Stimulated activated CD8-positive, alpha-beta memory T cell treated with anti-CD3 and anti-CD28 coated beads, Interleukin-4, amount 100 ng/mL, for 1 hour (primary cell): ENCODE measurements around the gene MIEN1.
"Not testable (repeated sequence)": the region's sequence is repeated elsewhere in the genome, so short reads cannot be mapped to it uniquely, and the experiment has no call there.

Experiments used
- DNase-seq, 2 donors: peaks; one replicate each; pipeline ENCODE4 v3.0.0-alpha.2; 2020; ENCODE audit warnings: low read depth in 2 of 2, low spot score in 1 of 2

The MIEN1 gene

DNA sequence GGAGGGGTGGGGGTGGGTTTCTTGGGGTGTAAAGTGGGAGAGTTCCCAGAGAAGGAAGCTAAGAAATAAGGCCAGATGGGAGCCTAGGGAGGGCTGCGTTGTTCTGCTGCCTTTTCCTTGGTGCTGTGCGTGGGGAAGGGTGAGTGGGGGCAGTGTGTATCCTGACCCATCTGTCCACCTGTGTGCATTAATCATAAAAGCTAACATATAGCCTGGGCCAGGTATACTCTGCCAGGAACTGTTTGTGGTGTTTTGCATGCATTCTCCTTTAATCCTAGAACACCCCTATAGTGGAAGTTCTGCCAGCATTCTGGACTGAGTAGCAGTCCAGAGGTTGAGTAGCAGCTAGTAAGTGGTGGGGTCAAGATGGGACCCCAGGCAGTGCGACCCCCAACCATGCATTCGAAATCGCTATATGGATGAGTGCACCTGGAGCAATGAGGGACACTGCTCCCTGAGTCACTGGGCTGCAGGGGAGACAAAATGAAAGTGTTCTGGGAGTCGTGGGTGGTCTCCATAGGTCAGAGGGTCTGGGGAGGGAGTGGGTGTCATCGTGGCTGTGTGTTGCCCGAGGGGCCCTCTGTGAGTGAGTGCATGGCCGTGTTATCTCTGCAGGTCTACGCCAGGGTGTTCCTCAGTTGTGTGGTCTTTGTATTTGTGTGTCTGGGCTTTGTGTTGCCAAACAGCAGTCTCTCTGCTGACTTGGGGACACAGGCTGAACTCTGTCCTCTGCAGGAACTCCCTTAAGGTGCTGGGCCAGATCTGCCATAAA is 29.1 kb downstream of the MIEN1 start:
- DNase-seq = no peak

DNA sequence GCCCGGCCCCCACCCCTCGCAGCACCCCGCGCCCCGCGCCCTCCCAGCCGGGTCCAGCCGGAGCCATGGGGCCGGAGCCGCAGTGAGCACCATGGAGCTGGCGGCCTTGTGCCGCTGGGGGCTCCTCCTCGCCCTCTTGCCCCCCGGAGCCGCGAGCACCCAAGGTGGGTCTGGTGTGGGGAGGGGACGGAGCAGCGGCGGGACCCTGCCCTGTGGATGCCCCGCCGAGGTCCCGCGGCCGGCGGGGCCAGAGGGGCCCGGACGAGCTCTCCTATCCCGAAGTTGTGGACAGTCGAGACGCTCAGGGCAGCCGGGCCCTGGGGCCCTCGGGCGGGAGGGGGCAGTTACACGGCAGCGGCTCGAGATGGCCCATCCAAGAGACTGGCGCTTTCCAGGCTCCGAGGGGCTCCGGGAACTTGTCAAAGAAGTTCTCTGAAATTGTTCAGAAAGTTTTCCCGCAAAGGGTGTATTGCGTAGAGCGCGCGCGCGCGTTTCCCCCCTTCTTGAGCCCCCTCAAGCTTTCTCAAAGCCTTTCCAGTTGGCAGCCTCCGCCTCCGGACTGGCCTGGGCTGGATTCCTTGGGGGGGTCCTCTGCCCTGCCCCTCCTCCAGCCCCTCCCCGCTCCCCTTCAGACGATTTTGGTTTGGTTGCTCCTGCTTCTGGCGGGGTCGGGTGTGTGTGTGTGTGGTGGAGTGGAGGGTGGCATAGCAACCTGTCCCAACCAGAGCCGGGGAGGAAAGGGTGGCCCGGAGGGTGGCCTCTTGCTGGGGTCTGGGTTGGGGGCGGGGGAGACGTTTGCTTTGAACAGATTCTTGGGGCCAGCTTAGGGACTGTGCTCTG is 30.0 kb downstream of the MIEN1 start:
- no peak for DNase-seq

DNA sequence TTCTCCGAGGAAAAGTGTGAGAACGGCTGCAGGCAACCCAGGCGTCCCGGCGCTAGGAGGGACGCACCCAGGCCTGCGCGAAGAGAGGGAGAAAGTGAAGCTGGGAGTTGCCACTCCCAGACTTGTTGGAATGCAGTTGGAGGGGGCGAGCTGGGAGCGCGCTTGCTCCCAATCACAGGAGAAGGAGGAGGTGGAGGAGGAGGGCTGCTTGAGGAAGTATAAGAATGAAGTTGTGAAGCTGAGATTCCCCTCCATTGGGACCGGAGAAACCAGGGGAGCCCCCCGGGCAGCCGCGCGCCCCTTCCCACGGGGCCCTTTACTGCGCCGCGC is 30.5 kb downstream of the MIEN1 start, which contains the start of gene ERBB2:
ERBB2 (plus strand) TSS at position 247 of the 330 bp plus-strand sequence. CDS start 175 bp downstream, outside the sequence.
- DNase-seq = no peak

DNA sequence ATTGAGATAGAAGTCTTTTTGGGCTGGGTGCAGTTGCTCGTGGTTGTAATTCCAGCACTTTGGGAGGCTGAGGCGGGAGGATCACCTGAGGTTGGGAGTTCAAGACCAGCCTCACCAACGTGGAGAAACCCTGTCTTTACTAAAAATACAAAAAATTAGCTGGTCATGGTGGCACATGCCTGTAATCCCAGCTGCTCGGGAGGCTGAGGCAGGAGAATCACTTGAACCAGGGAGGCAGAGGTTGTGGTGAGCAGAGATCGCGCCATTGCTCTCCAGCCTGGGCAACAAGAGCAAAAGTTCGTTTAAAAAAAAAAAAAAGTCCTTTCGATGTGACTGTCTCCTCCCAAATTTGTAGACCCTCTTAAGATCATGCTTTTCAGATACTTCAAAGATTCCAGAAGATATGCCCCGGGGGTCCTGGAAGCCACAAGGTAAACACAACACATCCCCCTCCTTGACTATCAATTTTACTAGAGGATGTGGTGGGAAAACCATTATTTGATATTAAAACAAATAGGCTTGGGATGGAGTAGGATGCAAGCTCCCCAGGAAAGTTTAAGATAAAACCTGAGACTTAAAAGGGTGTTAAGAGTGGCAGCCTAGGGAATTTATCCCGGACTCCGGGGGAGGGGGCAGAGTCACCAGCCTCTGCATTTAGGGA is 31.0 kb downstream of the MIEN1 start:
- not testable (repeated sequence) for DNase-seq

DNA sequence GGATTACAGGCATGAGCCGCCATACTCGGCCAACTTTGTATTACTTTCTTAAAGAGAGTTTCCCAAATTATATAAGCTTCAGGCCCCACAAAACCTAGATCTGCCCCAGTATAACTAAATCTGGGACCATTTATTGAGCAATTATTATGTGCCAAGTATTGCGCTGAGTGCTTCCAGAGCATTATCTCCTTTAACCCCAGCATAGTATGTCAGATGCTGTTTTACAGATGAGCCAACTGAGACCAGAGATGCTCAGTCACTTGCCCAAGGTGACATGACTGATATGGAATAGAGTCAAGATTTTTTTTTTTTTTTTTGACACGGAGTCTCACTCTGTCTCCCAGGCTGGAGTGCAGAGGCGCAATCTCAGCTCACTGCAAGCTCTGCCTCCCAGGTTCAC is 32.4 kb downstream of the MIEN1 start:
- no peak for DNase-seq

DNA sequence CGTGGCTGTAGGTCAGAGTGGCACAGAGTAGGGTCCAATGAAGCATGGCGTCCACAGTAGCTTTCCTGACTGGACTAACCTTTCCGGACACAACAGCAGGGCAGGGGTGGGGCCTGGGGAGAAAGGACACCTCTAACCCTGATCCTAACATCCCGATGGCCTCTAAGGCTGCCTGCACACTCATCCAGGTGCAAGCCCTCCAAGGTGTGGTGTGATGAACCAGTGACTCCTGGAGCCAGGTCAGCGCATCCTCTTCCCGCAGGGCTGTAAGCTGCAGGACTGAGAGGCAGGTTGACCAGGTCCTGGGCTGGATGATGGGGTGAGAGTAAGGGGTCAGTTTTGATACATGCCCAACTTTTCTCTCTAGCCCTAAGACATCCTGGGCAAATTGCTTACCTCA is 33.6 kb downstream of the MIEN1 start:
- no peak for DNase-seq

DNA sequence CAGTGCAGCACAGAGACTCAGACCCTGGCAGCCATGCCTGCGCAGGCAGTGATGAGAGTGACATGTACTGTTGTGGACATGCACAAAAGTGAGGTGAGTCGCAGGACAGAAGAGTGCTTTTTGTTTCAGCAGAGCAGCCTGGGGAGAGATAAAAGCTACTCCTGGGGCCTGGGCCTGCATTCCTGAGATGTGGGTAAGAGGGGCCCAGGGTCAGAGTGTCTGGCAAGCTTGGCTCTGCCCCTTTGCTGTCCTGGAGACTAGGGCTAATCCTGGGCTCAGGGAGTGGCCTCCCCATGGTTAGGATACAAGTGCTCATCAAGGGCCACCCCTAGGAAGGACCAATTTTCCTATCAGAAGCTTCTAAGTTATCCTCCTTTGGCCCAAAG is 35.2 kb downstream of the MIEN1 start:
- no peak for DNase-seq

DNA sequence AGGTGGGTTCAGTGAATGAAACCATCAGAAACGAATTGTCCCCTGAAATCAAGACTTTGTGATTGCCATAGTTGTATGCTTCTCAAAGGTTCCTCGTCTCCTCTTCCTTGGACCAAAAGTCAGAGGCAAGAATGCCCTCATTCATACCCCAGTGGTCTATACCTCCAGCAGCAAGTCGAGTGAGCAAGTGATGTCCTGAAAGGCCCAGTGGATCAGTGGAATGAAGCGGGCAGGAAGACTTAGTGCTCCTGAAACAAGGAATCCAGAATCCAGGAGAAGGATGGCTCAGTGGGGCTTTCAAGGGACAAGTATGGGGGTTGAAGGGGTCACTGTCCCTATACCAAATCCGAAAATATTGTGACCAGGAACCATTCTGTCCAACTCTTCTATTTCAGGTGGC is 35.7 kb downstream of the MIEN1 start:
- no peak for DNase-seq

DNA sequence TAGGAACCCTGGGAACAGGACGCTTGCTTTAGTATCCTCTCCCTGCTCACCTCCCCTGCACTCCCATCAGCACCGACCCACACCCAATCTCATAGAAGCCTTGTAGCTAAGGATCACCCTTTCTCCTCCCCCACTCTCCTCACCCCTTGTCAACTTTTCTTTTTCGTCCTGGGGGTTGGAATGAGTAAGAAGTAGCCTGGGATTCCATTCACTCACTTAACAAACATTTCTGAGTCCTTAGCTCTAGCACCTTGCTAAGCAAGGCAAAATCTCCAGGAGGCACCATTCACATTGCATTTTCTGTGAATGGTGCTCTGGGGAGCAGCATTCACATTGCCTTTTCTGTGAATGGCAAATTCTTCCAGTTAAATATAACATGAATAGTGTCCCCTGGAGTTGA is 41.4 kb downstream of the MIEN1 start:
- no peak for DNase-seq

DNA sequence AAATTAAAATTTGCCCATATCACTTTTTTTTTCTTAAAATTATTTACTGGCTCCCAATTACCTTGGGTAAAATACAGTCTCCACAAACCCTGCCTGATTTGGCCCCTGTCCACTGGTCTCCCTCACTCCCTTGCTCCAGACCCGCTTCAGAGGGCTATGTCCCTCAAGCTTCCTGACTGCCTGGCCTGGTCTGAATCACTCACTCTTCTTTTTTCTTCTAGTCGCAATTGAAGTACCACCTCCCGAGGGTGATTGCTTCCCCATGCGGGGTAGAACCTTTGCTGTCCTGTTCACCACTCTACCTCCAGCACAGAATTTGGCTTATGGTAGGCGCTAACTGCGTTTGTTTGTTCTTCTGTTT is 41.9 kb downstream of the MIEN1 start:
- DNase-seq = no peak

DNA sequence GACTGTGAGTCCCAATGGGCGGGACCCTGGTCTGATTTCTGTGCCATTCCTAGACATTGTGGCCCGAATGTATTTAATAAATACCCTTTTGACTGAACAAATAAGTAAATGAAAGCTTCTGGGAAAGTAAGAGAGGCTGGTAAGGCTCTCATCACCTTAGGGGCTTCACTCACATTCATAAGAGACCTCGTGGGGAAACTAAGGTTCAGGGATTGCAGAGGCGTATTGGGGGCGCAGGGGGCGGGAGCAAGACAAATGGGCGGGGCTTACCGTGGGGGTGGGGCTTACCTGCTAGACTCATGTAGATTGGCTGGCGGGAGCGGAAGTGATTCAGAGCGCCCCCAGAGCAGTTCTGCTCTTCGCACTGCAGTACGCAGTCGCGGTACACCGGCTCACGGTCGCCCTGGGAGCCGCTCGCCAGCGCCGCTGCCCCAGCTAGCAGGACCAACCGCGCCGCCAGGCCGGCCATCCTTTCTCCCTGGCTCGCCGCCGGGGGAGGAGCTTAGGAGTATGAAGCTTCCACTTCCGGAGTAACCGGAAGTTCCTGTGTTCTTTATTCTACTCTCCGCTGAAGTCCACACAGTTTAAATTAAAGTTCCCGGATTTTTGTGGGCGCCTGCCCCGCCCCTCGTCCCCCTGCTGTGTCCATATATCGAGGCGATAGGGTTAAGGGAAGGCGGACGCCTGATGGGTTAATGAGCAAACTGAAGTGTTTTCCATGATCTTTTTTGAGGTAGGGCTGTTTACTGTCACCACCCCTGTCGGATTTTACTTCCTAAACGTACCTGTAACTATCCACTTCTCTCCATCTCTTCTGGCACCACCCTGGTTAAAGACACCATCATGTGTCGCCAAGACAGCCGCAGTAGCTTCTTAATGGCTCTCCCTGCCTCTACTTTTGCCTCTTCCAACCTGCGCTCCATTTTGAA is 42.5 kb downstream of the MIEN1 start, which contains the start of gene PGAP3:
PGAP3 (minus strand) TSS at position 512 of the 929 bp plus-strand sequence; CDS start at position 469, 43 bp downstream.
- peak; percentile 68 to 72 for DNase-seq

DNA sequence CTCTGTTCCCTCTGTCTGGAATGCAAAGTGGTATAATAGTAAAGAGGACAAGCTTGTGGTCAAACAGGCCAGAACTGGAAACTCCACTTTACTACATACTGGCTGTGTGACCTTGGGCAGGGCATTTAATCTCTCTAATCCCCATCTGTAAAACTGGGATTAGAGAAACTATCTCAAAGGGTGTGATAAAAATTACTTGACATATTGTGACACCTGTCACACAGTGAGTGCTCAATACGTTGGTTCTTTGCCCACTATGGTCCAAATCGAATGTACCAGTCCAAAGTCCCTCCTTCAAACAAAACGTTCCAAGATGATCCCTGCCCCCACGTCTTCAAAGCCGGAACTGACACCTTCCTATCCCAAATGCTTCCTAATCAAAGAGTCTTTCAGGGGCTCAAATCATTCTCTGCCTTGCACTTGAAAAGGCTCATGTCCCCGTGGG is 43.2 kb downstream of the MIEN1 start:
- no peak for DNase-seq

DNA sequence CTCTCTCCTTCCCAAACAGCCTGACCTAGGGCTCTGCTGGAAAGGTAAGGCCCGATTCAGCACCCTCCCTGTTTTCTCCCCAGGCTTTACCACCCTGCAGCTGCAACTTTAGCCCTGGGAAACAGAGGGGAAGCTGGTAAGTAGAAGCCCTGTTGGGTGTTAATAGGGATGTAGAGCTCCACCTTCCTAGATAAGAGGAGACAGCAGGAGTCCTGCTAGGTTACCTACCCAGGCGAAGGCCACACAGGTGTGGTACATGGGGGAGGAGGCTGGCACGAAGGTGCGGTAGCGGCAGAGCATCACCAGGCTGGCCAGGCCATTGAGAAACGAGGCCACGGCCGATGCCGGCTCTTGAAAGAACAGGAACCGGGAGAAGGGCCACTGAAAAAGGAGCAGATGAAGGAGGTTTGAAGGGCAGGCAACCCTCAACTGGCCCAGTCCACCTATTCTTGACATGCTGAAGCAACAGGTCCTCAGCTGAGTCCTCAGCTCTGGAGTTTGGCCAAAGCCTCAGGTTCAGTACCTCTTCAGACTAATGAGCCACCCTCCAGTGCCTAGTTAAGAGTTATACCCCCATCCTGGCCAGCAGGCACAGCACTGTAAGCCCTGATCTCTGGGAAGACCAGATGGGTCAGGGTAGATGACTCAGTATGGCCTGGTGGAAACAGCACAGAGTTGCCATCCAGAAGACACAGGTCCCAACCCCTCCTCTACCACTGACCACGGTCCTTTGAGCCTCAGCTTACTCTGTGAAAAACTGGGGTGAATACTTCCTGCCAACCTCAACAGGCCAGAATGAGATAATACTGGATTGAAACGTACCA is 45.8 kb downstream of the MIEN1 start:
- no peak for DNase-seq

DNA sequence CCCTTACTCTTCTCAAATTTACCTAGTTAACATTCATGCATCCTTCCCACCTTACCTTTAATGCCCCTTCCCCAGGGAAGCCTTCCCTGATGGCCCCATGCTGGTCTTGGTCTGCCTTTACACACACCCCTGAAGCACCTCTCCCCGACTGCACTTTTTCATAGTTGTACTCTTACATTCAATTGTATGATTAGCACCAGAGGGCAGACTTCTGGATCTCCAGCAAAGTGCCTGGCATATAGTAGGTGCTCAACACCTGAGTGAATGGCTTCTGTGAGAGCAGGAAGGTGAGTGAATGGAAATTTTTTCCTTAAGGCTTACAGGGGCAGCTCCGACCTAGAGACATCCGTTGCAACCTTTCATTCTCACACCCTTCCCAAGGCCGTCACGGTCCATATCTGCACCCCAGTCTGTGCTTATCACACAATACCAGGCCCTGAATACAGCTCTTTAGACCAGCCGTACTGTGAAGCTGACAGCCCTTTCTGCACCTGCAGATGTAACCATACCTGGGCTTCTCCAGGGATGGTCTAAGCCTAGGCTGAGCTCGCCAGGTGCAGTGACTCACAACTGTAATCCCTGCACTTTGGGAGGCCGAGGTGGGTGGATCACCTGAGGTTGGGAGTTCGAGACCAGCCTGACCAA is 46.9 kb downstream of the MIEN1 start:
- DNase-seq = no peak

DNA sequence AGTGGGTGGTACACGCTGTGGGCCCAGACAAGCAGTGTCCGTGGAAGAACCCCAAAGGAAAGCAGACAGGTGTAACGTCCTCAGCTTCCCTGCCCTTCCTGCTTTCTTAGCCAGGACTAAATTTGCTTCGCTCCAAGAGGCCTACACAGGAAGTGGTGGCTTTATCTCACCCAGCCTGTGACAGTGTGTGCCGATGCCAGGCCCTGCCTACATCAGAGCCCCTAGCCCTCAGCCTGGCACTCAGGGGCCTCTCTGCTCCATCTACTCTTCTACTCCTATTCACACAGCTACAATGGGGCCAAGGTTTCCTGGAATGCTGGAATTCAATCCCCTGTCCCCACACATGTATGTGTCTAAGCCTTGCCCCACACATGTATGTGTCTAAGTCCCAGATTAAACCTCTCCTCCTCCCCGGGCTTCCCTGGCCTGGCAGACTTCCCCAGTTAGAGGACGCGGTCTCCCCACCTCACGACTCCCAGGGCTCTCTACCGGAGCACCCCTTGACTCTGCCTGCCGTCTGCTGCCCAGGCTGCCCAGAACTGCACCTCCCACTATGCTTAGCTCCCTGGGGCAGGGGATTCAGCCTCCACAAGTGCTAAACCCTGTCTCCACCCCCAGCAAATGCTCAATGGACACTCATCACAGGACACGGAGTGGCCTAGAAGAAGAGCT is 50.7 kb downstream of the MIEN1 start:
- DNase-seq = no peak
